ENCODE measurements around the gene CCDC59.

GRCh38 chr12:82357845-82358199 lies 365 bp downstream of the CCDC59 start:
- TF ChIP-seq CTCF (IDR thresholded peaks at IDR 0.05; ENCODE audit: low read depth, low read length, missing input control) (no peak), TAF1 (conservative IDR thresholded peaks at IDR 0.05) (no peak), GABPA (IDR thresholded peaks at IDR 0.05 in 1 of 2, conservative IDR thresholded peaks at IDR 0.05 in 1 of 2) (no peak), HNF4A (conservative IDR thresholded peaks at IDR 0.05) (no peak), EGR1 (IDR thresholded peaks at IDR 0.05; ENCODE audit: low read depth in 2 of 2) (no peak), ATF3 (IDR thresholded peaks at IDR 0.05) (no peak), RAD21 (IDR thresholded peaks at IDR 0.05) (no peak), SP1 (IDR thresholded peaks at IDR 0.05) (no peak), JUND (IDR thresholded peaks at IDR 0.05) (no peak), REST (IDR thresholded peaks at IDR 0.05) (no peak), FOXA1 (IDR thresholded peaks at IDR 0.05) (no peak)

Data from liver (tissue), 3 donors.